ENCODE data around the gene LDB2. TPM values are rescaled to one million over a fixed set of nuclear protein-coding genes. Genes with fewer than 3 reads are reported as not detected.

The LDB2 gene
- polyA plus RNA-seq, 3 donors, result not detected

GRCh38 chr4:16868674-16869073 is 29.8 kb downstream of the LDB2 start:
- WGBS (ENCODE audit: insufficient coverage), result 81% methylated on average over 5 of the region's 5 CpGs
- no peak overlapping the region for H3K9ac ChIP-seq (ENCODE audit: insufficient read depth, low read length, poor library complexity, severe bottlenecking)
- Mint-ChIP-seq H3K4me1 (peaks cover 2% of the 10 kb centered on the region), H3K27ac (no peak overlapping the region), H3K27me3 (ENCODE audit: low read depth in 3 of 3) (peaks cover 0 to 2% (median 1%) of the 10 kb centered on the region in 3 donors), H3K36me3 (no peaks in the 10 kb centered on the region), H3K4me3 (no peak overlapping the region), H3K9me3 (peaks cover 0 to 6% (median 2%) of the 10 kb centered on the region in 7 donors)
- intact Hi-C loops (cut with micrococcal nuclease), result no loop called here
- no peaks in the 10 kb centered on the region for H3K36me3 ChIP-seq (replicated peaks in 1 of 2; ENCODE audit: control insufficient read depth in 1 of 2, insufficient read depth in 2 of 2, low read length in 2 of 2)
- H3K4me2 ChIP-seq (replicated peaks; ENCODE audit: extremely low read depth, low read length, poor library complexity, severe bottlenecking), result no peak overlapping the region
- H3K9me3 ChIP-seq (replicated peaks in 1 of 2; ENCODE audit: control insufficient read depth in 1 of 2, insufficient read depth in 1 of 2, low read length in 2 of 2), result no peaks in the 10 kb centered on the region
- H3K4me3 ChIP-seq (replicated peaks in 1 of 3; ENCODE audit: low read depth in 2 of 3, low read length in 3 of 3), result no peak overlapping the region
- TF ChIP-seq, protein P1, sequence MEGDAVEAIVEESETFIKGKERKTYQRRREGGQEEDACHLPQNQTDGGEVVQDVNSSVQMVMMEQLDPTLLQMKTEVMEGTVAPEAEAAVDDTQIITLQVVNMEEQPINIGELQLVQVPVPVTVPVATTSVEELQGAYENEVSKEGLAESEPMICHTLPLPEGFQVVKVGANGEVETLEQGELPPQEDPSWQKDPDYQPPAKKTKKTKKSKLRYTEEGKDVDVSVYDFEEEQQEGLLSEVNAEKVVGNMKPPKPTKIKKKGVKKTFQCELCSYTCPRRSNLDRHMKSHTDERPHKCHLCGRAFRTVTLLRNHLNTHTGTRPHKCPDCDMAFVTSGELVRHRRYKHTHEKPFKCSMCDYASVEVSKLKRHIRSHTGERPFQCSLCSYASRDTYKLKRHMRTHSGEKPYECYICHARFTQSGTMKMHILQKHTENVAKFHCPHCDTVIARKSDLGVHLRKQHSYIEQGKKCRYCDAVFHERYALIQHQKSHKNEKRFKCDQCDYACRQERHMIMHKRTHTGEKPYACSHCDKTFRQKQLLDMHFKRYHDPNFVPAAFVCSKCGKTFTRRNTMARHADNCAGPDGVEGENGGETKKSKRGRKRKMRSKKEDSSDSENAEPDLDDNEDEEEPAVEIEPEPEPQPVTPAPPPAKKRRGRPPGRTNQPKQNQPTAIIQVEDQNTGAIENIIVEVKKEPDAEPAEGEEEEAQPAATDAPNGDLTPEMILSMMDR (IDR thresholded peaks at IDR 0.05), result no peak
- H3K27me3 ChIP-seq (ENCODE audit: control insufficient read depth in 2 of 2, insufficient read depth in 2 of 2, low read length in 2 of 2), result no peaks in the 10 kb centered on the region
- H3K4me1 ChIP-seq (ENCODE audit: control insufficient read depth in 1 of 2, insufficient read depth in 2 of 2, low read length in 2 of 2), result no peaks in the 10 kb centered on the region
- DNase-seq, result no peak
- H2AFZ ChIP-seq (ENCODE audit: insufficient read depth, low read depth, low read length, poor library complexity, severe bottlenecking), result no peak overlapping the region
- no peak overlapping the region for H3K27ac ChIP-seq (ENCODE audit: low read depth in 1 of 2, low read length in 2 of 2)
- no peaks in the 10 kb centered on the region for H4K20me1 ChIP-seq (ENCODE audit: insufficient read depth, low read length)
- H3K79me2 ChIP-seq (ENCODE audit: insufficient read depth, low read length), result no peaks in the 10 kb centered on the region

GRCh38 chr4:16867827-16868226 is 30.6 kb downstream of the LDB2 start:
- H3K27ac Mint-ChIP-seq, result no peak overlapping the region
- no peak overlapping the region for H3K27ac ChIP-seq (ENCODE audit: low read depth in 1 of 2, low read length in 2 of 2)
- intact Hi-C loops (cut with micrococcal nuclease), result no loop called here

More at GRCh38 chr4:16867827-16868226, 30.6 kb downstream of the LDB2 start:
- Histone ChIP-seq H3K9me3 (replicated peaks in 1 of 2; ENCODE audit: control insufficient read depth in 1 of 2, insufficient read depth in 1 of 2, low read length in 2 of 2) (no peaks in the 10 kb centered on the region), H3K36me3 (replicated peaks in 1 of 2; ENCODE audit: control insufficient read depth in 1 of 2, insufficient read depth in 2 of 2, low read length in 2 of 2) (no peaks in the 10 kb centered on the region), H3K27me3 (ENCODE audit: control insufficient read depth in 2 of 2, insufficient read depth in 2 of 2, low read length in 2 of 2) (no peaks in the 10 kb centered on the region), H4K20me1 (ENCODE audit: insufficient read depth, low read length) (no peaks in the 10 kb centered on the region), H3K79me2 (ENCODE audit: insufficient read depth, low read length) (no peaks in the 10 kb centered on the region), H3K4me3 (replicated peaks in 1 of 3; ENCODE audit: low read depth in 2 of 3, low read length in 3 of 3) (no peak overlapping the region), H3K4me1 (ENCODE audit: control insufficient read depth in 1 of 2, insufficient read depth in 2 of 2, low read length in 2 of 2) (no peaks in the 10 kb centered on the region), H2AFZ (ENCODE audit: insufficient read depth, low read depth, low read length, poor library complexity, severe bottlenecking) (no peak overlapping the region), H3K9ac (ENCODE audit: insufficient read depth, low read length, poor library complexity, severe bottlenecking) (no peak overlapping the region), H3K4me2 (replicated peaks; ENCODE audit: extremely low read depth, low read length, poor library complexity, severe bottlenecking) (no peak overlapping the region)
- H3K4me1 Mint-ChIP-seq, result peaks cover 2% of the 10 kb centered on the region
- H3K9me3 Mint-ChIP-seq, result peaks cover 0 to 8% (median 2%) of the 10 kb centered on the region in 7 donors
- no peaks in the 10 kb centered on the region for H3K36me3 Mint-ChIP-seq
- no peak overlapping the region for H3K4me3 Mint-ChIP-seq
- WGBS (ENCODE audit: insufficient coverage), result no CpG with 5 or more reads among the region's 2 CpGs
- DNase-seq, result no peak
- peaks cover 0 to 2% (median 1%) of the 10 kb centered on the region in 3 donors for H3K27me3 Mint-ChIP-seq (ENCODE audit: low read depth in 3 of 3)
- TF ChIP-seq, protein P1 (IDR thresholded peaks at IDR 0.05), result no peak

All from CD14-positive monocyte (primary cell).